Measurements from ENCODE around the gene DESI1. TPM values are rescaled to one million over a fixed set of nuclear protein-coding genes. Genes with fewer than 3 reads are reported as not detected.
"Not testable (repeated sequence)": the region's sequence is repeated elsewhere in the genome, so short reads cannot be mapped to it uniquely, and the experiment has no call there.

The DESI1 gene
- total RNA-seq, 1 donor from 2014 or later: 22.7 TPM

- no peak overlapping the region for H2AFZ ChIP-seq (replicated peaks)
- no peak overlapping the region for H3K4me3 ChIP-seq
- no peaks in the 10 kb centered on the region for H3K27me3 ChIP-seq
- no peak overlapping the region for H3K9ac ChIP-seq
- Mint-ChIP-seq H3K36me3 (no peaks in the 10 kb centered on the region), H3K9me3 (peaks cover 2% of the 10 kb centered on the region), H3K27ac (no peak overlapping the region), H3K4me1 (peaks cover 51% of the 10 kb centered on the region), H3K27me3 (ENCODE audit: insufficient read depth, low read depth) (peaks cover 16% of the 10 kb centered on the region), H3K4me3 (peak overlapping the region; percentile 35)
- no peaks in the 10 kb centered on the region for H3F3A ChIP-seq (ENCODE audit: low read depth)
- H3K4me1 ChIP-seq: peaks cover 15% of the 10 kb centered on the region
- H3K36me3 ChIP-seq: no peaks in the 10 kb centered on the region
- no peaks in the 10 kb centered on the region for H3K9me3 ChIP-seq (ENCODE audit: low read depth)
- no peak for TF ChIP-seq EZH2 (IDR thresholded peaks at IDR 0.05)
- no peak for DNase-seq (ENCODE audit: low spot score)
- H3K27ac ChIP-seq: no peak overlapping the region
- H4K20me1 ChIP-seq (ENCODE audit: low read depth): no peaks in the 10 kb centered on the region
- H3K4me2 ChIP-seq: no peak overlapping the region
- H3K79me2 ChIP-seq (ENCODE audit: low read depth): no peaks in the 10 kb centered on the region
These were observed 58.4 kb downstream of the DESI1 start for GRCh38 chr22:41562461-41562860.

- H3K79me2 ChIP-seq (ENCODE audit: low read depth): no peaks in the 10 kb centered on the region
- peaks cover 2% of the 10 kb centered on the region for H3K9me3 Mint-ChIP-seq
- H3K9ac ChIP-seq: no peak overlapping the region
- H4K20me1 ChIP-seq (ENCODE audit: low read depth): no peaks in the 10 kb centered on the region
- no peaks in the 10 kb centered on the region for H3K36me3 ChIP-seq
- no peak overlapping the region for H3K27ac ChIP-seq
- H2AFZ ChIP-seq (replicated peaks): no peak overlapping the region
- peaks cover 22% of the 10 kb centered on the region for H3K4me1 ChIP-seq
- peak overlapping the region; percentile 71 for H3K4me2 ChIP-seq
- H3K27me3 Mint-ChIP-seq (ENCODE audit: insufficient read depth, low read depth): peaks cover 16% of the 10 kb centered on the region
- no peak overlapping the region for H3K4me3 ChIP-seq
- H3K27ac Mint-ChIP-seq: no peak overlapping the region
- H3K27me3 ChIP-seq: no peaks in the 10 kb centered on the region
- DNase-seq (ENCODE audit: low spot score): no peak
- TF ChIP-seq CTCF (IDR thresholded peaks at IDR 0.05): no peak
- TF ChIP-seq EZH2 (IDR thresholded peaks at IDR 0.05): no peak
- no peak for TF ChIP-seq EZH2phosphoT487 (IDR thresholded peaks at IDR 0.05)
- no peak overlapping the region for H3K4me3 Mint-ChIP-seq
- no peaks in the 10 kb centered on the region for H3F3A ChIP-seq (ENCODE audit: low read depth)
- H3K4me1 Mint-ChIP-seq: peaks cover 55% of the 10 kb centered on the region
- no peaks in the 10 kb centered on the region for H3K9me3 ChIP-seq (ENCODE audit: low read depth)
- no peaks in the 10 kb centered on the region for H3K36me3 Mint-ChIP-seq
These were observed 59.1 kb downstream of the DESI1 start for GRCh38 chr22:41561788-41562187.

- Histone ChIP-seq H3K79me2 (ENCODE audit: low read depth) (no peaks in the 10 kb centered on the region), H3K4me2 (peak overlapping the region; percentile 71), H3K27ac (no peak overlapping the region), H4K20me1 (ENCODE audit: low read depth) (no peaks in the 10 kb centered on the region), H3F3A (ENCODE audit: low read depth) (no peaks in the 10 kb centered on the region), H2AFZ (replicated peaks) (peak overlapping the region; percentile 96), H3K4me3 (peak overlapping the region; percentile 36), H3K36me3 (no peaks in the 10 kb centered on the region), H3K27me3 (no peaks in the 10 kb centered on the region), H3K9ac (no peak overlapping the region), H3K4me1 (peaks cover 22% of the 10 kb centered on the region), H3K9me3 (ENCODE audit: low read depth) (no peaks in the 10 kb centered on the region)
- Mint-ChIP-seq H3K27me3 (ENCODE audit: insufficient read depth, low read depth) (peaks cover 16% of the 10 kb centered on the region), H3K4me1 (peaks cover 60% of the 10 kb centered on the region), H3K36me3 (no peaks in the 10 kb centered on the region), H3K27ac (peak overlapping the region; percentile 87), H3K9me3 (peaks cover 2% of the 10 kb centered on the region), H3K4me3 (peak overlapping the region; percentile 80)
- peak; percentile 40 for DNase-seq (ENCODE audit: low spot score)
- TF ChIP-seq EZH2 (IDR thresholded peaks at IDR 0.05) (no peak), CTCF (IDR thresholded peaks at IDR 0.05) (no peak), EZH2phosphoT487 (IDR thresholded peaks at IDR 0.05) (no peak)
These were observed 59.5 kb downstream of the DESI1 start for GRCh38 chr22:41561335-41561734.

- H3K4me1 Mint-ChIP-seq: peaks cover 58% of the 10 kb centered on the region
- Histone ChIP-seq H2AFZ (replicated peaks) (no peak overlapping the region), H3K27me3 (no peaks in the 10 kb centered on the region), H3K79me2 (ENCODE audit: low read depth) (no peaks in the 10 kb centered on the region), H3K9ac (no peak overlapping the region), H4K20me1 (ENCODE audit: low read depth) (no peaks in the 10 kb centered on the region), H3K27ac (no peak overlapping the region), H3K36me3 (no peaks in the 10 kb centered on the region), H3K4me1 (peaks cover 22% of the 10 kb centered on the region), H3F3A (ENCODE audit: low read depth) (no peaks in the 10 kb centered on the region), H3K4me3 (no peak overlapping the region), H3K9me3 (ENCODE audit: low read depth) (no peaks in the 10 kb centered on the region), H3K4me2 (peak overlapping the region; percentile 71)
- peak overlapping the region; percentile 80 for H3K4me3 Mint-ChIP-seq
- H3K27ac Mint-ChIP-seq: peak overlapping the region; percentile 87
- H3K36me3 Mint-ChIP-seq: no peaks in the 10 kb centered on the region
- peaks cover 2% of the 10 kb centered on the region for H3K9me3 Mint-ChIP-seq
- H3K27me3 Mint-ChIP-seq (ENCODE audit: insufficient read depth, low read depth): peaks cover 18% of the 10 kb centered on the region
- DNase-seq (ENCODE audit: low spot score): no peak
- TF ChIP-seq EZH2phosphoT487 (IDR thresholded peaks at IDR 0.05): no peak
- no peak for TF ChIP-seq EZH2 (IDR thresholded peaks at IDR 0.05)
- no peak for TF ChIP-seq CTCF (IDR thresholded peaks at IDR 0.05)
These were observed 60.8 kb downstream of the DESI1 start for GRCh38 chr22:41560095-41560471.

GRCh38 chr22:41558241-41558630, 62.6 kb downstream of the DESI1 start:
- not testable (repeated sequence) for H3K27ac ChIP-seq; H3K4me3 Mint-ChIP-seq; H3K9ac ChIP-seq; H3K36me3 Mint-ChIP-seq; H3K79me2 ChIP-seq (ENCODE audit: low read depth); H3K4me3 ChIP-seq; H3K9me3 Mint-ChIP-seq; H3K9me3 ChIP-seq (ENCODE audit: low read depth); H3K27ac Mint-ChIP-seq; DNase-seq (ENCODE audit: low spot score); H2AFZ ChIP-seq (replicated peaks); H3F3A ChIP-seq (ENCODE audit: low read depth); H4K20me1 ChIP-seq (ENCODE audit: low read depth); H3K4me2 ChIP-seq; H3K36me3 ChIP-seq; H3K27me3 ChIP-seq
- Mint-ChIP-seq H3K4me1 (peaks cover 64% of the 10 kb centered on the region), H3K27me3 (ENCODE audit: insufficient read depth, low read depth) (peaks cover 24% of the 10 kb centered on the region)
- H3K4me1 ChIP-seq: peaks cover 22% of the 10 kb centered on the region
